GM23338 (cell line): ENCODE data around the gene FOXP1.

ENCODE experiments used
- CREB1 ChIP-seq: fragments of 250-450 bp; sonication (Bioruptor Pico); IDR thresholded peaks from 2 replicates; pipeline ENCODE4 v1.5.0; 2020; ENCODE audit warnings: low read depth, mild to moderate bottlenecking, moderate library complexity
- CTCF ChIP-seq, 2 experiments: fragments of 200-600 bp in 1 of 2; sonication (generic) in 1 of 2; conservative IDR thresholded peaks; 2 replicates each; pipeline versions ENCODE4 v1.5.1 to v1.6.1; 2016 to 2017; ENCODE audit warnings: antibody characterized with exemption in 2 of 2, low read depth in 2 of 2, mild to moderate bottlenecking in 2 of 2, moderate library complexity in 1 of 2
- EZH2 ChIP-seq: fragments of 200-600 bp; sonication (generic); IDR thresholded peaks from one replicate; pipeline ENCODE4 v1.8.0; 2017; ENCODE audit warnings: antibody characterized with exemption, mild to moderate bottlenecking, low read depth; ENCODE audit not compliant: unreplicated experiment
- JUNB ChIP-seq: IDR thresholded peaks from one replicate; pipeline ENCODE4 v1.6.1; 2016; ENCODE audit warnings: antibody characterized with exemption; ENCODE audit not compliant: unreplicated experiment
- POLR2AphosphoS5 ChIP-seq: IDR thresholded peaks from 2 replicates; pipeline ENCODE4 v1.6.1; 2016; ENCODE audit warnings: antibody characterized with exemption, low read depth
- STAT1 ChIP-seq: IDR thresholded peaks from one replicate; pipeline ENCODE4 v1.6.1; 2016; ENCODE audit warnings: antibody characterized with exemption; ENCODE audit not compliant: unreplicated experiment
- ZNF462 ChIP-seq: fragments of 250-450 bp; sonication (Bioruptor Pico); IDR thresholded peaks from 2 replicates; pipeline ENCODE4 v1.5.0; 2020; ENCODE audit warnings: mild to moderate bottlenecking, moderate library complexity
- TF ChIP-seq, protein P1 (sequence below): IDR thresholded peaks from one replicate; pipeline ENCODE4 v1.6.1; 2018; ENCODE audit warnings: antibody characterized with exemption; ENCODE audit not compliant: unreplicated experiment

DNA sequence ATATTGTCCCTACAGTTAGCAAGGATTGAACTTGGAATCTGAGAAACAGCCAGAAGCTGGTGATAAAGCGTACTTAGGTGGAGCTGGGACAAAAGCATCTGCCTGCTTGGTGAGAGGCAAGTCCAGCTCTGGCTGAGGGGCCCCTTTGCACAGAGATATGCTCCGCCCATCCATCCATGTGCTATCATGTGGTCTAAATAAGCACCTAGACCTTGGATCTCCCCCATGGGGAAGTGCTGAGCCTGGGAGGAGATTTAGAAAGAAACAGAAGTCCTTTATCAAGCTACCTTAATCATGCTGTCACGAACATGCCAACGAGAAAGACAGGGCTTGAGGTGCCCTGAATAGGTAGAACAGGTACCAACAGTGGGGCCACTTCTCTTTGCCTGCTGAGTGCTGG lies 369.5 kb downstream of the FOXP1 start:
- TF ChIP-seq EZH2 (no peak), CTCF (conservative IDR thresholded peaks at IDR 0.05; ENCODE audit: low read depth in 2 of 2) (no peak), ZNF462 (CRISPR knock-in tag) (no peak), POLR2AphosphoS5 (no peak), JUNB (no peak), STAT1 (no peak), CREB1 (CRISPR knock-in tag) (no peak)
- TF ChIP-seq, protein P1, sequence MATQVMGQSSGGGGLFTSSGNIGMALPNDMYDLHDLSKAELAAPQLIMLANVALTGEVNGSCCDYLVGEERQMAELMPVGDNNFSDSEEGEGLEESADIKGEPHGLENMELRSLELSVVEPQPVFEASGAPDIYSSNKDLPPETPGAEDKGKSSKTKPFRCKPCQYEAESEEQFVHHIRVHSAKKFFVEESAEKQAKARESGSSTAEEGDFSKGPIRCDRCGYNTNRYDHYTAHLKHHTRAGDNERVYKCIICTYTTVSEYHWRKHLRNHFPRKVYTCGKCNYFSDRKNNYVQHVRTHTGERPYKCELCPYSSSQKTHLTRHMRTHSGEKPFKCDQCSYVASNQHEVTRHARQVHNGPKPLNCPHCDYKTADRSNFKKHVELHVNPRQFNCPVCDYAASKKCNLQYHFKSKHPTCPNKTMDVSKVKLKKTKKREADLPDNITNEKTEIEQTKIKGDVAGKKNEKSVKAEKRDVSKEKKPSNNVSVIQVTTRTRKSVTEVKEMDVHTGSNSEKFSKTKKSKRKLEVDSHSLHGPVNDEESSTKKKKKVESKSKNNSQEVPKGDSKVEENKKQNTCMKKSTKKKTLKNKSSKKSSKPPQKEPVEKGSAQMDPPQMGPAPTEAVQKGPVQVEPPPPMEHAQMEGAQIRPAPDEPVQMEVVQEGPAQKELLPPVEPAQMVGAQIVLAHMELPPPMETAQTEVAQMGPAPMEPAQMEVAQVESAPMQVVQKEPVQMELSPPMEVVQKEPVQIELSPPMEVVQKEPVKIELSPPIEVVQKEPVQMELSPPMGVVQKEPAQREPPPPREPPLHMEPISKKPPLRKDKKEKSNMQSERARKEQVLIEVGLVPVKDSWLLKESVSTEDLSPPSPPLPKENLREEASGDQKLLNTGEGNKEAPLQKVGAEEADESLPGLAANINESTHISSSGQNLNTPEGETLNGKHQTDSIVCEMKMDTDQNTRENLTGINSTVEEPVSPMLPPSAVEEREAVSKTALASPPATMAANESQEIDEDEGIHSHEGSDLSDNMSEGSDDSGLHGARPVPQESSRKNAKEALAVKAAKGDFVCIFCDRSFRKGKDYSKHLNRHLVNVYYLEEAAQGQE: no peak
